ENCODE results near the gene NUP93. TPM values are rescaled to one million over a fixed set of nuclear protein-coding genes. Genes with fewer than 3 reads are reported as not detected.

Gene NUP93
- total and polyA plus RNA-seq, 9 of the 15 experiments (the other 6 are each of a cell fraction or from before 2014, with no cell fraction given) = 92.0 to 162 (median 121) TPM

DNA sequence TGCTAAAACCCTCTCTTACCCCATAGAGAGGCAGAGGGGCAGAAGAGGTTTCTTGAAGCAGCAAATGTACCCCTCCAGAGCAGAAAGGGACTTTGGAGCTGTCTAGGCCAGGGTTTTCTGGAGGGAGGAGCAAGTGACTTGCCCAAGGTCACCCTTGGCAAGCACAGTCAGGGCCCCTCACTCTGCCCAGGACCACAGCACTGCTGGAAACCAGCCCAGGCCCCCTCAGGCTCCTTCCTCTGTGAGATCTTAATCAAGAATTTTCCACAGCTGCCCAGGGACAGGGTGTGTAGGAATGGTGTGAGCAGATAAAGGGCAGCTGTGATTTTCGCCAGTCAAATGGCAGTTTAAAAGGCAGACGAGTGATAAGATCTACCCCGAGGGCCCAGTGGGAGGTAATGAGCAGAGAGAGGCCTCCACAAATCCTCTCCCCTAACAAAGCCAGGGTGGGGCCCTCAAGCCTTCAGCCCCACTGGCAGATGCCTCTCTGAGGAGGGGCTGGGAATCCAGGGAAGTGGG lies 131.2 kb downstream of the NUP93 start:
- ChIA-PET POLR2A (interaction anchor here (0.6 kb wide), 1 partner anchor 279 kb away, joined by 3 read pairs; no protein-coding TSS in a partner anchor), CTCF (ENCODE audit: low intra/inter-chr PET ratio) (interaction anchor here (0.7 kb wide), 1 partner anchor 1257 kb away, joined by 3 read pairs; no protein-coding TSS in a partner anchor)
- peaks cover 2 to 7% of the 10 kb centered on the region in 2 experiments; a peak in 2 of 5 replicates for H3K4me1 ChIP-seq (replicated peaks in 1 of 2; ENCODE audit: control insufficient read depth in 2 of 2, insufficient read depth in 2 of 2, low read length in 2 of 2)
- no peaks in the 10 kb centered on the region for H3K36me3 ChIP-seq (ENCODE audit: control insufficient read depth, insufficient read depth, low read length)
- no peak overlapping the region for H3K4me3 ChIP-seq
- in situ Hi-C loops (cut with MboI) (loop anchor here (10.0 kb wide), 1 partner anchor 276 kb away; the partner anchor contains the start of gene MT3), intact Hi-C loops (cut with micrococcal nuclease) (no loop called here)
- H4K20me1 ChIP-seq (replicated peaks; ENCODE audit: control insufficient read depth, insufficient read depth, low read length) = no peaks in the 10 kb centered on the region; the same call in 1 of the 2 replicates
- no peak for FAIRE-seq
- no peak overlapping the region for H2AFZ ChIP-seq (ENCODE audit: low read depth, low read length)
- peak in 3 of 4 experiments; percentile 17 to 56 (median 52) for DNase-seq (ENCODE audit: extremely low read depth in 1 of 4, low spot score in 3 of 4)
- no peaks in the 10 kb centered on the region for H3K9me3 ChIP-seq (replicated peaks; ENCODE audit: control insufficient read depth, insufficient read depth, low read depth, low read length)
- peak overlapping the region in 1 of 2 experiments; percentile 40; a peak in 1 of 4 replicates for H3K9ac ChIP-seq (ENCODE audit: insufficient read depth in 1 of 2, low read depth in 2 of 2, low read length in 2 of 2)
- H3K27me3 ChIP-seq (ENCODE audit: control insufficient read depth in 2 of 2, insufficient read depth in 2 of 2, low read length in 2 of 2) = peaks cover 0 to 13% of the 10 kb centered on the region in 2 experiments; a peak in 3 of 5 replicates
- H3K79me2 ChIP-seq (ENCODE audit: control insufficient read depth, insufficient read depth, low read length) = no peaks in the 10 kb centered on the region
- no peaks in the 10 kb centered on the region for H3K9me1 ChIP-seq (ENCODE audit: control insufficient read depth, insufficient read depth, low read length)
- 0% methylated on average over 3 of the region's 3 CpGs for WGBS (ENCODE audit: insufficient coverage, low coverage, missing lambda C conversion rate)
- no TSS peak for BruUV-seq (replicated peaks)
- no peak overlapping the region for H3K27ac ChIP-seq (ENCODE audit: extremely low read depth, low read depth, low read length)
- H3K4me2 ChIP-seq (ENCODE audit: insufficient read depth, low read length) = no peak overlapping the region
- no peak; the same call in 2 of the 3 replicates for ATAC-seq
- TF ChIP-seq HMGN3 (IDR thresholded peaks at IDR 0.05; ENCODE audit: borderline replicate concordance, extremely low read depth, insufficient read length, low read depth, low read length) (peak; percentile 38), SRSF7 (optimal IDR thresholded peaks at IDR 0.05; ENCODE audit: low read depth, low read length) (no peak), CTBP1 (IDR thresholded peaks at IDR 0.05; ENCODE audit: borderline replicate concordance) (peak; percentile 45; the same call in 1 of the 2 replicates), POLR2B (IDR thresholded peaks at IDR 0.05; ENCODE audit: low read depth, partially characterized antibody) (no peak), ESRRA (IDR thresholded peaks at IDR 0.05; ENCODE audit: borderline replicate concordance, low read depth) (peak; percentile 69), STAT5B (CRISPR knock-in tag; IDR thresholded peaks at IDR 0.05) (no peak), TEAD4 (IDR thresholded peaks at IDR 0.05; ENCODE audit: low read length) (peak; percentile 52), TEAD4 (CRISPR knock-in tag; IDR thresholded peaks at IDR 0.05; ENCODE audit: borderline replicate concordance) (no peak), HDAC1 (IDR thresholded peaks at IDR 0.05) (peak in 1 of 2 experiments; percentile 57; a peak in 2 of 4 replicates), CBX1 (IDR thresholded peaks at IDR 0.05; ENCODE audit: low read depth) (no peak), ZNF589 (CRISPR knock-in tag; IDR thresholded peaks at IDR 0.05; ENCODE audit: low read depth) (no peak), RCOR1 (IDR thresholded peaks at IDR 0.05; ENCODE audit: borderline replicate concordance in 1 of 2, low read depth in 2 of 2, low read length in 2 of 2) (peak; percentile 12 to 96; a peak in 2 of 4 replicates), LEF1 (IDR thresholded peaks at IDR 0.05) (no peak), XRCC4 (IDR thresholded peaks at IDR 0.05; ENCODE audit: extremely low read depth, insufficient read depth, insufficient read length) (no peak), GATAD2A (IDR thresholded peaks at IDR 0.05) (no peak), ZNF124 (CRISPR knock-in tag; IDR thresholded peaks at IDR 0.05) (no peak), CBFA2T2 (conservative IDR thresholded peaks at IDR 0.05) (peak; percentile 63), ZNF3 (CRISPR knock-in tag; IDR thresholded peaks at IDR 0.05) (no peak), PHF21A (IDR thresholded peaks at IDR 0.05; ENCODE audit: borderline replicate concordance, low read depth) (peak; percentile 37; the same call in 1 of the 2 replicates), CBFA2T3 (IDR thresholded peaks at IDR 0.05) (peak; percentile 76), BDP1 (IDR thresholded peaks at IDR 0.05; ENCODE audit: insufficient read depth, insufficient read length) (no peak)
- TF ChIP-seq, protein P1, sequence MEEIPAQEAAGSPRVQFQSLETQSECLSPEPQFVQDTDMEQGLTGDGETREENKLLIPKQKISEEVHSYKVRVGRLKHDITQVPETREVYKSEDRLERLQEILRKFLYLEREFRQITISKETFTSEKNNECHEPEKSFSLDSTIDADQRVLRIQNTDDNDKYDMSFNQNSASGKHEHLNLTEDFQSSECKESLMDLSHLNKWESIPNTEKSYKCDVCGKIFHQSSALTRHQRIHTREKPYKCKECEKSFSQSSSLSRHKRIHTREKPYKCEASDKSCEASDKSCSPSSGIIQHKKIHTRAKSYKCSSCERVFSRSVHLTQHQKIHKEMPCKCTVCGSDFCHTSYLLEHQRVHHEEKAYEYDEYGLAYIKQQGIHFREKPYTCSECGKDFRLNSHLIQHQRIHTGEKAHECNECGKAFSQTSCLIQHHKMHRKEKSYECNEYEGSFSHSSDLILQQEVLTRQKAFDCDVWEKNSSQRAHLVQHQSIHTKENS (CRISPR knock-in tag; IDR thresholded peaks at IDR 0.05) = no peak
- TF ChIP-seq, protein P2, sequence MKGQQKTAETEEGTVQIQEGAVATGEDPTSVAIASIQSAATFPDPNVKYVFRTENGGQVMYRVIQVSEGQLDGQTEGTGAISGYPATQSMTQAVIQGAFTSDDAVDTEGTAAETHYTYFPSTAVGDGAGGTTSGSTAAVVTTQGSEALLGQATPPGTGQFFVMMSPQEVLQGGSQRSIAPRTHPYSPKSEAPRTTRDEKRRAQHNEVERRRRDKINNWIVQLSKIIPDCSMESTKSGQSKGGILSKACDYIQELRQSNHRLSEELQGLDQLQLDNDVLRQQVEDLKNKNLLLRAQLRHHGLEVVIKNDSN (CRISPR knock-in tag; IDR thresholded peaks at IDR 0.05) = no peak

All from K562 (cell line).